ENCODE data around the gene TLCD1.
A peak's percentile ranks its signal among the peaks of the same experiment; 100 is the strongest.
"Not testable (repeated sequence)": the region's sequence is repeated elsewhere in the genome, so short reads cannot be mapped to it uniquely, and the experiment has no call there.

TLCD1 gene

DNA sequence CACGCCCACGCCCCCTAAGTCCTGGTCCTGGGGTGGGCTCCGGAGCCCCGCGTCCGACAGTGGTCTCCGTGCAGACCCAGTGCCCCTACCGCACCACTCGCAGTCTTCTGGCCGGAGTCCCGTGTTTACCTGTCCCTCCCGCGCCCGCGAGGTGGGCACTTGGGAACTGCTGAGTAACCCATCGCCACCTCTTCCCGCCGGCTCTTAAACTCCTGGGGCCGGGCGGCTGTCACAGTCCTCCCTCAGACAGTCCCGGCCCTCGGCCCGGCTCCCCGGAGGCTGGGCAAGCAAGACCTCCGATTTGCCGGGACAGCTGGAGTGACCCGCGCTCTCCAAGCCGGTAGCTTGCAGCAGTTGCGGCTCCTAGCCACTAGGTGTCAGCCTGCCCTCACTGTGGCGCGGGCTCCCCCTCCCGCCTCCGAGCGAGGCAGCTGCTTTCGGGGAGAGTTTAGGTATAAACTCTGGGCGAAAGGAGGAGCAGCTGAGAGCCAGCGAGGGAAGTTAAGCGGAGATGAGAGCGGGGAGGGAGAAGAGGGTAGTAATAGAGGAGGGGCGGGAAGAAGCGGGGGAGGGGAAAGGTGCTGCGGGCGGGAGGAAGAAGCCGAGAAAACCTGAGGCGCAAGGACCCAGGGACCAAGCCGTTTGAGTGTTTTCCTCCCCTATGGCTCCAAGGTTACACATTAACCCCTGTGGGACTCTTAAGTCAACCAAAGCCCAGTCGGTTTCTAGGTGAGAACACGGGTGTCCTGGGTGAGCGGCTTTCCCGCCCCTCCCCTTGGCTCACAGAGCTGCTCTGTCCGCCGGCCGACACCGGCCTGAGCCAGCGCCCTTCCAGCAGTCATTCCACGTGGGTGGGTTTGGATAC is 826 bp upstream of the TLCD1 start:
- H3K9me3 Mint-ChIP-seq = no peaks in the 10 kb centered on the region
- peak overlapping the region; percentile 89 for H3K4me3 Mint-ChIP-seq
- no peaks in the 10 kb centered on the region for H3K27me3 Mint-ChIP-seq
- peaks cover 61% of the 10 kb centered on the region for H3K4me1 Mint-ChIP-seq (ENCODE audit: low read depth)
- peaks cover 37% of the 10 kb centered on the region for H3K36me3 Mint-ChIP-seq (ENCODE audit: low read depth)
- peak overlapping the region; percentile 98 for H3K27ac Mint-ChIP-seq

DNA sequence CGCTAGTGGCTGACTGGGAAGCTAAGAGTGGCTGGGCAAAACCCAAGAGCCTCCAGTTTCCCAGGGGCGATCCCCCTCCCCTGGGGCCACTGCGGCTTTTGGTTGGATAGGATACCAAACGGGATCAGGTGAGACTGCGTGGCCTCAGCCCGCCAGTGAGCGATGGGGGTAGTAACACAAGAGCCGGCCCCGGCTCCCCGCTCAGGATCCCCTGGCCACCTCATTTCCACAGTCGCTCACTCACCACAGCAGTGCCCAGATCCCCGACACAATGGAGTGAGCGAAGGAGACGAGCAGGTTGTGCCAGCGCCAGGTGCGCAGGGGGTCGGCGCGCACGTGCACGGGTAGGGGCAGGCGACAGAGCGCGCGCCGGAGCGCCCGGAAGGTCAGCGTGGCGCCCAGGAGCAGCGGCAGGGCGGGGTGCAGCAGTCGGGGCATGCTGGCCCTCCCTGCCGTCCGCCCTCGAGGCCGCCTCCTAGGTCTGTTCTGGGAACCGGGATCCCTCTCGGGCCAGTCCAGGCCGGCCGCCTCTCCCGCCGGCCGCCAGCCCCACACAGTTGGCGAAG is 290 bp downstream of the TLCD1 start:
- Mint-ChIP-seq H3K27me3 (no peaks in the 10 kb centered on the region), H3K36me3 (ENCODE audit: low read depth) (peaks cover 49% of the 10 kb centered on the region), H3K4me1 (ENCODE audit: low read depth) (peaks cover 70% of the 10 kb centered on the region), H3K9me3 (no peaks in the 10 kb centered on the region), H3K27ac (peak overlapping the region; percentile 92), H3K4me3 (peak overlapping the region; percentile 99)

DNA sequence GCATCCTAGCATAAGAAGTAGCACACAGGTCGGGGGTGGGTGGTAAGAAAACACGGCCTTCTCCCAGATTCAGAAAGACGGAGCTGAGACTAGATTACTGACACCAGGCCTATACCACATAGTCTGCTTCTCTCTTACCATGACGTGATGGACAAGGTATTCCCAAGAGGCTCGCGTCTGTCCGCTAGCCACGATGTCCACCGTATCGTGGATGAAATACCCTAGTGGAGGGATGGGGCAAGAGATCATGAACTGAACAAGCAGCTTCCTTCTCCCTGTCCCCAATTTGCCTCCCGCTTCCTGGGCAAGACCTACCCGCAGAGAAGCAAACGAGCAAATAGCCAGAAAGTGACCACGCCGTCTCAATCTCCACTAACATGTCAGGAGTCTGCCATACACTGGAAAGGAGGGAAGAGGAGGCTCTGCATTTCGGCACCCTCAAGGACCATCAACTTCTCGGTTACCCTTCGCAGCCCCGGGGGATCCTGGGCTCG is 820 bp downstream of the TLCD1 start:
- Mint-ChIP-seq H3K27ac (peak overlapping the region; percentile 92), H3K9me3 (no peaks in the 10 kb centered on the region), H3K4me1 (ENCODE audit: low read depth) (peaks cover 75% of the 10 kb centered on the region), H3K36me3 (ENCODE audit: low read depth) (peaks cover 54% of the 10 kb centered on the region), H3K4me3 (peak overlapping the region; percentile 99), H3K27me3 (no peaks in the 10 kb centered on the region)

DNA sequence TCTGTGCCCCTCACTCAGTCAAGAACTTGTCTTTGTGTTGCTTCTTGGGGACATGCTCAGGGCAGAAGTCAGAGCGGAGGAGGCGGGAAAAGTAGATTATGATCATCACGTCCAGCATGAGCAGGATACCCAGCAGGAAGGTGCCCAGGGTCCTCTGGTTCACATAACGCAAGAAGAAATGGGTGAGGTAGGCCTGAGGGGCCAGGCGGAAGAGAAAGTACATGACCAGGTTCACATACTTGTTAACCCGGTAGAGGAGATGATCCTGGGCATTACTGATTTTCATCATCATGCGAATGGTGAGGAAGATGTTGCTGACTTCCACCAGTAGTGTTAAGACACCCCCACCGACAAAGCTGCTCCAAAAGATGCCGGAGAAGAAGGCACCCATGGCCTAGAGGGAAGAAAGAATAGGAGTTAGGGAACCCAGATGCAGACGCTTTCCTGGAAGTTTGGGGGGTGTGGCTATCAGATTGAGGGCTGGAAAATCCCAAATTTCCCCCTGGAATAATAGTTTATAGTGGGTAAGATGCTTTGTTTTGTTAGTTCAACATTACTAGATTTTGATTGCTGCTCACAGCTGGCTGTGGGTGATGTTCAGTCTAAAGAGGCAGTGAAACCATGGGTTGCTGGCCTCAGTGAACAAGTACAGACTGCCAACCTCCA is 1.4 kb downstream of the TLCD1 start:
- Mint-ChIP-seq H3K27me3 (no peaks in the 10 kb centered on the region), H3K27ac (peak overlapping the region; percentile 92), H3K4me3 (peak overlapping the region; percentile 99), H3K36me3 (ENCODE audit: low read depth) (peaks cover 59% of the 10 kb centered on the region), H3K9me3 (no peaks in the 10 kb centered on the region), H3K4me1 (ENCODE audit: low read depth) (peaks cover 75% of the 10 kb centered on the region)

DNA sequence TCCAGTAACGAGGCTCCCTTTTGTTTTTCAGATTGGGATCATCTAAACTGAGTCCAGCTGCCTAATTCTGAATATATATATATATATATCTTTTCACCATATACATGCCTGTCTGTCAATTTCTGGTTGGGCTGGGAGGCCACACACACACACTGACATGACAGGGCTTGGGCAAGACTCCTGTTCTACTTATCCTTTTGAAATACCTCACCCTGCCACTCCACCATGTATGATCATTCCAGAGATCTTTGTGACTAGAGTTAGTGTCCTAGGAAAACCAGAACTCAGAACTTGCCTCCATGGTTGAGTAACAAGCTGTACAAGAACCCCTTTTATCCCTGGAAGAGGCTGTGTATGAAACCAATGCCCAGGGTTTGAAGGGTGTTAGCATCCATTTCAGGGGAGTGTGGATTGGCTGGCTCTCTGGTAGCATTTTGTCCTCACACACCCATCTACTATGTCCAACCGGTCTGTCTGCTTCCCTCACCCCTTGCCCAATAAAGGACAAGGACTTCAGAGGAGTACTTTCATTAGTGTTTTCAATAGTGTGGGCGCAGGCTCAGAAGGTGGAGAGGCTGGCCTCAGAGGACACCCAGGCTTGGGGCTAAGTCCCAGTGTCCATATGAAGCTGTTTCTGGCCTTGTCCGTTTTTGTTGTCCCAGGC is 2.1 kb downstream of the TLCD1 start:
- not testable (repeated sequence) for H3K9me3 Mint-ChIP-seq, H3K27me3 Mint-ChIP-seq
- H3K36me3 Mint-ChIP-seq (ENCODE audit: low read depth) = peaks cover 59% of the 10 kb centered on the region
- H3K4me1 Mint-ChIP-seq (ENCODE audit: low read depth) = peaks cover 76% of the 10 kb centered on the region
- H3K4me3 Mint-ChIP-seq = peak overlapping the region; percentile 99
- H3K27ac Mint-ChIP-seq = peak overlapping the region; percentile 92

DNA sequence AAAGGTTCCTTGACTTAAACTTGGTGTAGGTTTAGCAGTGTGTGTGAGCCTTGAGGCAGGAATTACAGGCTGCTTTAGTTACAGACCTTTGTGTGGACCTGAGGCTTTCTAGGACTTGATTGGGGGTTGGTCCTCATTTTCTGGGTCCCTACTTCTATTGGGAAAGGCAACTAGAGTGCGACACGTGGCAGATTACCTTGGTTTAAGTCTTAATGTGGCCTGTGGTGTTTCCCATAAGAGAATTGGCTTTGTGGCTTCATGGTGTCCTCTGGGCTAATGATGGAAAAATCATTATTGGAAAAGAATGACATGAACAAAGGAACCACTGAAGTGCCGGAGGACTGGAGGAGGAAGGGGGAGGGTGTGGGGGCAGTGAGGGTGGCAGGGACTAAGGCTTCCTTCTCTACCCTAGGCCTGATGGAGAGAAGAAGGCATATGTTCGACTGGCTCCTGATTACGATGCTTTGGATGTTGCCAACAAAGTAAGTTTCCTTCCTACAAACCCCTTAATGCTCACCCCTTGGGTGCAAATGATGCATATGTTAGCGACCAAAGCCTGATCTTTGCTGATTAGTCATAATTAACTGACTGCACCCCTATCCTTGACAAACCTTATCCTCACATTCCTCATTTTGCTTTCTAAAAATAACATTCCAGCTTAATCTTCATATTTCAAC is 2.7 kb downstream of the TLCD1 start:
- Mint-ChIP-seq H3K9me3 (no peaks in the 10 kb centered on the region), H3K4me3 (peak overlapping the region; percentile 99), H3K36me3 (ENCODE audit: low read depth) (peaks cover 59% of the 10 kb centered on the region), H3K27me3 (peaks cover 4% of the 10 kb centered on the region), H3K4me1 (ENCODE audit: low read depth) (peaks cover 77% of the 10 kb centered on the region), H3K27ac (peak overlapping the region; percentile 82)

DNA sequence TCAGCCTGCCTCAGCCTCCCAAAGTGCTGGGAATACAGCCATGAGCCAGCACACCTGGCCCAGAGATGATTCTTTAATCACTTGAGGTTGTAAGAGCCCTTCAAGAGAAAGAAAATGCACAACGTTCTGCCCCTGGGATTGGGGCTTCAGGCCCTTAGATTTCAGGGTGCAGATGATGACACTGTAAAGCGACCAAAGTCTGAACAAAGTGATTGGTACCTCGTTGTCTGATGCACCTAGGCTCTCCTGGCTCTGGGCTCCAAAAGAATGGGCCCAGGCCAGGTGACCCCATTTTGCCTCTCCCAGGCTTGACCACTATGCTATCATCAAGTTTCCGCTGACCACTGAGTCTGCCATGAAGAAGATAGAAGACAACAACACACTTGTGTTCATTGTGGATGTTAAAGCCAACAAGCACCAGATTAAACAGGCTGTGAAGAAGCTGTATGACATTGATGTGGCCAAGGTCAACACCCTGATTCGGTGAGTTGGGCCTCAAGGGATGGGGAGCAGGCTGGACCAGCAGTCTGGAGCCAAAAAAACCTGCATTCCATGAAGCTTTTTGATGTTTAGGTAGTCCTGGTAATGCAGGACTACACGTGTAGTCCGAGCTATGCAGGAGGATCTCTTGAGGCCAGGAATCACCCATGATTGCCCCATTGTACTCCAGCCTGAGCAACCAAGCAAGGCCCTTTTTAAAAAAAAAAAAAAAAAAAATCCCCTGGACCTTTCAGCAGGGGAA is 3.4 kb downstream of the TLCD1 start:
- Mint-ChIP-seq H3K36me3 (ENCODE audit: low read depth) (peaks cover 59% of the 10 kb centered on the region), H3K9me3 (no peaks in the 10 kb centered on the region), H3K27ac (peak overlapping the region; percentile 100), H3K4me1 (ENCODE audit: low read depth) (peaks cover 77% of the 10 kb centered on the region), H3K4me3 (peak overlapping the region; percentile 99), H3K27me3 (peaks cover 6% of the 10 kb centered on the region)

DNA sequence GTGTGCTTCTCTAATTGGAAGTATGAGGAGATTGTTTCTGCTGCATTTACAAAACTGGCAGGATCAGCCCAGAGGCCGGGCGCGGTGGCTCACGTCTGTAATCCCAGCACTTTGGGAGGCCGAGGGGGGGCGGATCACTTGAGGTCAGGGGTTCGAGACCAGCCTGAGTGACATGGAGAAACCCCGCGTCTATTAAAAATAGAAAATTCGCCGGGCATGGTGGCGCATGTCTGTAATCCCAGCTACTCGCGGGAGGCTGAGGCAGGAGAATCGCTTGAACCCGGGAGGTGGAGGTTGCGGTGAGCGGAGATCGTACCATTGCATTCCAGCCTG is 5.1 kb downstream of the TLCD1 start:
- H3K9me3 Mint-ChIP-seq, H3K27me3 Mint-ChIP-seq: not testable (repeated sequence)
- Mint-ChIP-seq H3K36me3 (ENCODE audit: low read depth) (peaks cover 59% of the 10 kb centered on the region), H3K4me3 (peak overlapping the region; percentile 99), H3K4me1 (ENCODE audit: low read depth) (peaks cover 72% of the 10 kb centered on the region), H3K27ac (peak overlapping the region; percentile 100)

DNA sequence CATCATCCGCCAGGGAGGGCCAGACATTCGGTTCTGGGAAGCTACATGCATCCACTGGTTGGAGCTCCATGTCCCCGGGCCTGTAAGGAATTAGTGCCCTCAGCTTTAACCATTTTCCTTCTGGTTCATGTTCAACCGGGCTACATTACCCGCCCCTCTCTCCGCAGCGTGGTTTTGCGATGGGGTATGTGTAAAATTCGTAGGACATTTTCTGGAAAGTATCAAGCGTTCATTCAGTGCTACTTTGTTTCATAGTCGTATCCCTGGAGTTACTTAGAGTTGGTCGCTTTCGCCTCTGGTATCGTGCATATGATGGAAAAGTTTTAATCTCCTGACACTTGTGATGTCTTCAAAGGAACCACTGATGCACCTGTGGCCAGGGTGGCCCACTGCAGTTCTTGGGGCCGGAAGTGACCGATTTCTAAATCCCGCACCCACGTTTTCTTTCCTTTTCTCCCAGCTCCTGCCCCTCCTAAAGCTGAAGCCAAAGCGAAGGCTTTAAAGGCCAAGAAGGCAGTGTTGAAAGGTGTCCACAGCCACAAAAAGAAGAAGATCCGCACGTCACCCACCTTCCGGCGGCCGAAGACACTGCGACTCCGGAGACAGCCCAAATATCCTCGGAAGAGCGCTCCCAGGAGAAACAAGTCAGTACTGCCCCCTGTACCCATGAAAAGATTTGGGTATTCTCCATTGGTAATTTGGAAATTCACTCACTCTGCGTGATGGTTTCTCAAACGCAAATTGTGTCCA is 5.6 kb downstream of the TLCD1 start:
- H3K27me3 Mint-ChIP-seq = peaks cover 12% of the 10 kb centered on the region
- H3K36me3 Mint-ChIP-seq (ENCODE audit: low read depth) = peaks cover 58% of the 10 kb centered on the region
- peaks cover 69% of the 10 kb centered on the region for H3K4me1 Mint-ChIP-seq (ENCODE audit: low read depth)
- H3K27ac Mint-ChIP-seq = peak overlapping the region; percentile 100
- peak overlapping the region; percentile 99 for H3K4me3 Mint-ChIP-seq
- H3K9me3 Mint-ChIP-seq = no peaks in the 10 kb centered on the region

DNA sequence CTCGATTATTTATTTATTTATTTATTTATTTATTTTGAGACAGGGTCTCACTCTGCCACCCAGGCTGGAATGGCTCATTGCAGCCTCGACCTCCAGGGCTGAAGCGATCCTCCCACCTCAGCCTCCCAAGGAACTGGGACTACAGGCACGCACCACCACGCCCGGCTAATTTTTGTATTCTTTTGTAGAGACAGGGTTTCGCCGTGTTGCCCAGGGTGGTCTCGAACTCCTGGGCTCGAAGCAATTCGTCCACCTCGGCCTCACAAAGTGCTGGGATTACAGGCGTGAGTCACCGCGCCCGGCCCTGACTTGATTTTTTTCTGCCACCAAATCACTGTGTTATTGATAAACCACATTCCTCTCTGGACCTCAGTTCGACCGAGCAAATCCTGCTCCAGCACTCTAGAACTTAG is 7.0 kb downstream of the TLCD1 start:
- peaks cover 44% of the 10 kb centered on the region for H3K36me3 Mint-ChIP-seq (ENCODE audit: low read depth)

DNA sequence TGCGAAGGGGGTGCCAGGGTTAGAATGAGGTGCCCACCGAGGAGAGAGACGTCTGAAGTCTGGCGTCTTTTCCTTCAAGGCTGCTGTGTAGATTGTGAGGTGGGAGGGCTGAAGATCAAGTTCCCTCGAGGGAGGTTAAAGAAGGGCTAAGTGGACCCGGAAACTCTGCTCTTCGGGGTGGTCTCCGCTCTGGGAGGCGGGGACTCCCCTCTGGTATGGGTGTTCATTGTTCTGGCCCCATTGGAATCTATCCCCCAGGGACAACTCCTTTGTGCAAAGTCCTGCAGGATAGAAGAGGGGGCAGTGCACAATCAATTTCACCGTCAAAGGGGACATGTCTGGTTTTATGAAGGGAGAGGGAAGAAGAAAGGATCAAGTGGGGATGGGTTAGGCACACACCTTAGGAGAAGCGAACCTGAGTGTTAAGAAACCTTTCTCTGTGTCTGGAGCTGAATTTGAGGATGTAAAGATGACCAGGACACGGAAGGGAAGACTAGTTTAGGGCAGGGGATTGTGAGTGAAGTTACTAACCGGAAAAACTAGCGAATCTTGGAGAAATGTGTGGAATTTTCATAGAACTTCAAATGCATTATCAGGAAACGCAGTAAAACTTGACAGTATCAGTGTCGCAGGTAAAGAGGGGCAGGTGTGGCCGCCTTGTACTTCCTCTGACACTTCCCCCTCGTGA is 7.6 kb downstream of the TLCD1 start:
- H3K36me3 Mint-ChIP-seq (ENCODE audit: low read depth) = peaks cover 38% of the 10 kb centered on the region
- peak overlapping the region; percentile 79 for H3K27ac Mint-ChIP-seq
- H3K9me3 Mint-ChIP-seq = no peaks in the 10 kb centered on the region
- peaks cover 15% of the 10 kb centered on the region for H3K27me3 Mint-ChIP-seq
- peak overlapping the region; percentile 77 for H3K4me3 Mint-ChIP-seq
- peaks cover 49% of the 10 kb centered on the region for H3K4me1 Mint-ChIP-seq (ENCODE audit: low read depth)

More for the DNA sequence above, 7.0 kb downstream of the TLCD1 start:
- peaks cover 55% of the 10 kb centered on the region for H3K4me1 Mint-ChIP-seq (ENCODE audit: low read depth)
- H3K27me3 Mint-ChIP-seq = peaks cover 15% of the 10 kb centered on the region
- peak overlapping the region; percentile 99 for H3K4me3 Mint-ChIP-seq
- no peaks in the 10 kb centered on the region for H3K9me3 Mint-ChIP-seq
- peak overlapping the region; percentile 100 for H3K27ac Mint-ChIP-seq

DNA sequence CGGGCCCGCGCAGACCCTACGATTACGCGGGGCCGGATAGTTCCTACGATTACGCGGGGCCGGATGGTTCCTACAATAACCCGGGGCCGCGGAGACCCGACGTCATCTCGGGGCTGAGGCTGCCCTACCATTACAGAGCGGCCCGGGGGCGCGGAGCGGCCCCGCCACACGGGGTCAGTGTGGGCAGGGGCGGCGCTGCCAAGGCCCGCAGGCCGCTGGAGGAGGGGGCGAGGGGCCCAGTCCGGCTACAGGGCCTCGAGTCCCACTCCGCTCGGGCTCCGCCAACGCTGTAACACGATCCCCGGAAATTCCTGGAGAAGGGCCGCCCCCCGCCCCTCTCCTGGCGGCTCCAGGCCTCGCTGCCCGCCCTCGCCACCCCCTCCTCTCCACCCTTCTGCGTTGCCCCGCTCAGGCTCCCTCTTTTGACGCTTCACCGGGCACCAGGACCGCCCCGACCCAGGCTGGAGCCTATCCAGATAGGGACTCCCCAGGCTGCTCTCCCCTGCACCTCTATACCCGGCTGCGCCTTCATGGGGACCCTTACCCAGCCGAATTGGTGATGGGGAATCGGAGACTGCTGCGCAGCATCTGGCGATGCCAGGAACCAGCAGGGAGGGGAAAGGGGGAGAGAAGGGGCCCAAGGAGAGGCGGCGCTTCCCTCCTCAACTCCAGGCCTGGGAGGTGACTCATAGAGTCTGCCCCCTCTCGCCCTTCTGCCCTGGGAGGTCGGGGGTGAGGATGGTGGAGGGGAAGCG is 8.3 kb downstream of the TLCD1 start, which contains the start of gene RAB34:
RAB34 (minus strand) TSS at position 291 of the 755 bp plus-strand sequence. CDS start 602 bp downstream, outside the sequence.
- Mint-ChIP-seq H3K27me3 (peaks cover 15% of the 10 kb centered on the region), H3K36me3 (ENCODE audit: low read depth) (peaks cover 31% of the 10 kb centered on the region), H3K4me1 (ENCODE audit: low read depth) (peaks cover 43% of the 10 kb centered on the region), H3K4me3 (peak within 1 kb of the TSS; percentile 77), H3K27ac (peak within 1 kb of the TSS; percentile 79), H3K9me3 (no peaks in the 10 kb centered on the region)
